SK-N-SH (cell line): ENCODE data around the gene ENTPD8. TPM values are rescaled to one million over a fixed set of nuclear protein-coding genes. Genes with fewer than 3 reads are reported as not detected.

Source experiments
- CTCF ChIA-PET: fragments of 300-600, 350-600 bp; formaldehyde crosslinking; extraction: SDS; loops from one replicate; lab custom pipeline; 2021; lab: Yijun Ruan, JAX
- POLR2A ChIA-PET: fragments of 350-600 bp; sonication (Branson Sonifier 250); formaldehyde crosslinking; extraction: SDS; loops from one replicate; lab custom pipeline; 2020; ENCODE audit warnings: antibody characterized with exemption, inconsistent platforms; lab: Yijun Ruan, JAX
- DNase-seq: peaks from one replicate; pipeline ENCODE4 v3.0.0; 2012
- H2AFZ ChIP-seq: fragments of 200-600 bp; sonication (generic); 2 replicates; pipeline ENCODE4 v1.8.1; 2016; ENCODE audit warnings: antibody characterized with exemption, mild to moderate bottlenecking, low read depth
- H3F3A ChIP-seq: fragments of 200-600 bp; sonication (generic); replicated peaks from 2 replicates; pipeline ENCODE3; 2016; ENCODE audit warnings: antibody characterized with exemption, mild to moderate bottlenecking; ENCODE audit not compliant: insufficient read depth
- H3K27ac ChIP-seq, 2 experiments: fragments of 200-500 bp in 1 of 2; fragments of 200-600 bp in 1 of 2; sonication (Bioruptor generic) in 1 of 2; sonication (generic), shearing (Covaris generic) in 1 of 2; 2 replicates each; pipeline versions ENCODE4 v1.5.1 to v1.6.1; 2014 to 2016; ENCODE audit warnings: low read depth in 2 of 2, inconsistent platforms in 1 of 2, low read length in 1 of 2, mild to moderate bottlenecking in 1 of 2, mixed read lengths in 1 of 2
- H3K27me3 ChIP-seq: fragments of 200-600 bp; sonication (generic), shearing (Covaris generic); 2 replicates; pipeline ENCODE4 v1.6.1; 2016; ENCODE audit warnings: mixed run types; ENCODE audit not compliant: insufficient read depth
- H3K36me3 ChIP-seq, 2 experiments: fragments of 200-500 bp in 1 of 2; fragments of 200-600 bp in 1 of 2; sonication (Bioruptor generic) in 1 of 2; sonication (generic) in 1 of 2; replicated peaks in 1 of 2; 2 replicates each; pipeline versions ENCODE3 to v1.5.1; 2014 to 2016; ENCODE audit warnings: low read length in 1 of 2, mild to moderate bottlenecking in 1 of 2; ENCODE audit not compliant: insufficient read depth in 2 of 2, control insufficient read depth in 1 of 2
- H3K4me1 ChIP-seq, 2 experiments: fragments of 200-500 bp in 1 of 2; fragments of 200-600 bp in 1 of 2; sonication (Bioruptor generic) in 1 of 2; sonication (generic), shearing (Covaris generic) in 1 of 2; 2 replicates each; pipeline versions ENCODE4 v1.5.1 to v1.6.1; 2014 to 2016; ENCODE audit warnings: low read depth in 1 of 2, low read length in 1 of 2, mixed run types in 1 of 2; ENCODE audit not compliant: insufficient read depth in 2 of 2, control insufficient read depth in 1 of 2
- H3K4me2 ChIP-seq: fragments of 200-600 bp; sonication (generic), shearing (Covaris generic); 2 replicates; pipeline ENCODE4 v1.6.1; 2017; ENCODE audit warnings: mixed run types
- H3K4me3 ChIP-seq, 2 experiments: fragments of 200-500 bp in 1 of 2; fragments of 200-600 bp in 1 of 2; sonication (Bioruptor generic) in 1 of 2; sonication (generic), shearing (Covaris generic) in 1 of 2; 2 replicates each; pipeline versions ENCODE4 v1.5.1 to v1.8.1; 2014 to 2016; ENCODE audit warnings: low read depth in 2 of 2, inconsistent platforms in 1 of 2, low read length in 1 of 2, mild to moderate bottlenecking in 1 of 2, mixed read lengths in 1 of 2, moderate library complexity in 1 of 2
- H3K79me2 ChIP-seq: fragments of 200-600 bp; sonication (generic); 2 replicates; pipeline ENCODE4 v1.8.1; 2017; ENCODE audit warnings: mild to moderate bottlenecking; ENCODE audit not compliant: insufficient read depth
- H3K9ac ChIP-seq: fragments of 200-600 bp; sonication (generic); 2 replicates; pipeline ENCODE4 v1.6.1; 2017; ENCODE audit warnings: mixed run types
- H3K9me2 ChIP-seq: fragments of 200-600 bp; sonication (generic); 2 replicates; pipeline ENCODE4 v1.6.1; 2017; ENCODE audit warnings: mixed run types
- H3K9me3 ChIP-seq: fragments of 200-600 bp; sonication (generic); 2 replicates; pipeline ENCODE4 v1.6.1; 2017; ENCODE audit warnings: mixed run types, mild to moderate bottlenecking, moderate library complexity
- H4K20me1 ChIP-seq: fragments of 200-600 bp; sonication (generic); 2 replicates; pipeline ENCODE4 v1.6.1; 2017; ENCODE audit warnings: mild to moderate bottlenecking, mixed run types; ENCODE audit not compliant: insufficient read depth
- NFIC ChIP-seq: IDR thresholded peaks from 2 replicates; pipeline ENCODE4 v1.4.0; 2012; ENCODE audit warnings: borderline replicate concordance
- RFX5 ChIP-seq: IDR thresholded peaks from 2 replicates; pipeline ENCODE4 v1.6.1; 2012; ENCODE audit warnings: mild to moderate bottlenecking, improper control_type of control experiment, low read length
- RXRA ChIP-seq: IDR thresholded peaks from 2 replicates; pipeline ENCODE4 v1.4.0; 2012; ENCODE audit warnings: low read depth, mild to moderate bottlenecking, borderline replicate concordance
- YY1 ChIP-seq: IDR thresholded peaks from 2 replicates; pipeline ENCODE4 v1.4.0; 2012; ENCODE audit warnings: low read depth, mild to moderate bottlenecking
- ZBTB33 ChIP-seq: IDR thresholded peaks from 2 replicates; pipeline ENCODE4 v1.4.0; 2012; ENCODE audit warnings: low read depth, borderline replicate concordance
- WGBS: methylation state at CpG from one replicate; pipeline ENCODE4 v1.1.6; 2017; ENCODE audit warnings: low lambda C conversion rate; 5-methylcytosine and 5-hydroxymethylcytosine counted together
- polyA plus RNA-seq, 3 experiments: library from polyadenylated mRNA; depleted of rRNA; stranded (reverse); fragments of >200 nt; gene quantifications; 2 replicates each; pipeline ENCODE4 v1.2.3, GENCODE V29; 2012
- TF ChIP-seq, protein P1 (sequence below): IDR thresholded peaks from 2 replicates; pipeline ENCODE4 v1.6.1; 2012; ENCODE audit warnings: mild to moderate bottlenecking, low read depth, low read length, moderate library complexity

ENTPD8 gene
- polyA plus RNA-seq, 1 of the 3 experiments (the other 2 are of a cell fraction): 0.30 TPM

- peak; percentile 48 for DNase-seq
- Histone ChIP-seq H3K4me2 (no peak overlapping the region), H2AFZ (no peak overlapping the region), H4K20me1 (no peaks in the 10 kb centered on the region), H3K27ac (no peak overlapping the region; a peak in 1 of 4 replicates), H3K9me2 (no peaks in the 10 kb centered on the region), H3F3A (no peaks in the 10 kb centered on the region), H3K36me3 (no peaks in the 10 kb centered on the region), H3K9me3 (no peaks in the 10 kb centered on the region), H3K27me3 (no peaks in the 10 kb centered on the region), H3K4me3 (no peak overlapping the region), H3K79me2 (no peaks in the 10 kb centered on the region), H3K9ac (no peak overlapping the region), H3K4me1 (peaks cover 0 to 15% of the 10 kb centered on the region in 2 experiments; a peak in 1 of 4 replicates)
- ChIA-PET POLR2A (interaction anchor here (0.9 to 1.4 kb wide), 2 partner anchors 28 to 65 kb away, joined by 3 read pairs; partner anchors contain the start of genes EXD3, NOXA1 and NSMF), CTCF (interaction anchor here (0.8 to 1.2 kb wide), 4 partner anchors 12 to 186 kb away, joined by 3 read pairs; partner anchors contain the start of genes EXD3, NOXA1 and NRARP)
- no peak for TF ChIP-seq RXRA
- TF ChIP-seq YY1: no peak
- TF ChIP-seq NFIC: no peak
- TF ChIP-seq ZBTB33: no peak
- TF ChIP-seq, protein P1, sequence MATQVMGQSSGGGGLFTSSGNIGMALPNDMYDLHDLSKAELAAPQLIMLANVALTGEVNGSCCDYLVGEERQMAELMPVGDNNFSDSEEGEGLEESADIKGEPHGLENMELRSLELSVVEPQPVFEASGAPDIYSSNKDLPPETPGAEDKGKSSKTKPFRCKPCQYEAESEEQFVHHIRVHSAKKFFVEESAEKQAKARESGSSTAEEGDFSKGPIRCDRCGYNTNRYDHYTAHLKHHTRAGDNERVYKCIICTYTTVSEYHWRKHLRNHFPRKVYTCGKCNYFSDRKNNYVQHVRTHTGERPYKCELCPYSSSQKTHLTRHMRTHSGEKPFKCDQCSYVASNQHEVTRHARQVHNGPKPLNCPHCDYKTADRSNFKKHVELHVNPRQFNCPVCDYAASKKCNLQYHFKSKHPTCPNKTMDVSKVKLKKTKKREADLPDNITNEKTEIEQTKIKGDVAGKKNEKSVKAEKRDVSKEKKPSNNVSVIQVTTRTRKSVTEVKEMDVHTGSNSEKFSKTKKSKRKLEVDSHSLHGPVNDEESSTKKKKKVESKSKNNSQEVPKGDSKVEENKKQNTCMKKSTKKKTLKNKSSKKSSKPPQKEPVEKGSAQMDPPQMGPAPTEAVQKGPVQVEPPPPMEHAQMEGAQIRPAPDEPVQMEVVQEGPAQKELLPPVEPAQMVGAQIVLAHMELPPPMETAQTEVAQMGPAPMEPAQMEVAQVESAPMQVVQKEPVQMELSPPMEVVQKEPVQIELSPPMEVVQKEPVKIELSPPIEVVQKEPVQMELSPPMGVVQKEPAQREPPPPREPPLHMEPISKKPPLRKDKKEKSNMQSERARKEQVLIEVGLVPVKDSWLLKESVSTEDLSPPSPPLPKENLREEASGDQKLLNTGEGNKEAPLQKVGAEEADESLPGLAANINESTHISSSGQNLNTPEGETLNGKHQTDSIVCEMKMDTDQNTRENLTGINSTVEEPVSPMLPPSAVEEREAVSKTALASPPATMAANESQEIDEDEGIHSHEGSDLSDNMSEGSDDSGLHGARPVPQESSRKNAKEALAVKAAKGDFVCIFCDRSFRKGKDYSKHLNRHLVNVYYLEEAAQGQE: no peak
- TF ChIP-seq RFX5: no peak
- WGBS: 80% methylated on average over 32 of the region's 41 CpGs
Observed at GRCh38 chr9:137487454-137488326, 46.5 kb upstream of the ENTPD8 start.
